H1 (cell line): ENCODE measurements around the gene C1orf21. TPM values are rescaled to one million over a fixed set of nuclear protein-coding genes. Genes with fewer than 3 reads are reported as not detected.

Source experiments
- CTCF ChIA-PET: fragments of 300-600 bp; sonication (Branson Sonifier 250); formaldehyde crosslinking; loops from one replicate; lab custom pipeline; 2021; ENCODE audit not compliant: partially characterized antibody; lab: Charles Lee
- POLR2A ChIA-PET: fragments of 300-600 bp; sonication (Branson Sonifier 250); formaldehyde crosslinking; loops from one replicate; lab custom pipeline; 2021; ENCODE audit warnings: inconsistent platforms; ENCODE audit not compliant: partially characterized antibody; lab: Charles Lee
- DNase-seq, 2 experiments: peaks; one replicate each; pipeline versions ENCODE4 v3.0.0 to v3.0.0-alpha.2; 2010 to 2022; ENCODE audit warnings: low spot score in 2 of 2, low read depth in 1 of 2, mixed read lengths in 1 of 2
- FAIRE-seq: peaks from 2 replicates; lab custom pipeline; 2011; peaks lifted over from hg19 to GRCh38; lab: Jason Lieb, UNC
- H2AFZ ChIP-seq: 2 replicates; pipeline ENCODE4 v1.8.1; 2012; ENCODE audit warnings: low read length, inconsistent platforms
- H2AK5ac ChIP-seq: 2 replicates; pipeline ENCODE4 v1.6.1; 2013; ENCODE audit warnings: low read depth, low read length
- H2BK120ac ChIP-seq: replicated peaks from 2 replicates; pipeline ENCODE3; 2013; ENCODE audit warnings: low read depth, low read length, inconsistent platforms
- H2BK12ac ChIP-seq: 2 replicates; pipeline ENCODE4 v1.6.1; 2013; ENCODE audit warnings: low read depth, low read length
- H2BK15ac ChIP-seq: 2 replicates; pipeline ENCODE4 v1.6.1; 2013; ENCODE audit warnings: low read length
- H2BK20ac ChIP-seq: 2 replicates; pipeline ENCODE4 v1.6.1; 2013; ENCODE audit warnings: low read length
- H2BK5ac ChIP-seq: 2 replicates; pipeline ENCODE4 v1.6.1; 2013; ENCODE audit warnings: low read depth, low read length
- H3K14ac ChIP-seq: 2 replicates; pipeline ENCODE4 v1.6.1; 2013; ENCODE audit warnings: inconsistent platforms; ENCODE audit not compliant: insufficient read length
- H3K18ac ChIP-seq: 2 replicates; pipeline ENCODE4 v1.6.1; 2013; ENCODE audit warnings: low read length; ENCODE audit errors: extremely low read depth
- H3K23ac ChIP-seq: 2 replicates; pipeline ENCODE4 v1.6.1; 2013; ENCODE audit warnings: inconsistent platforms; ENCODE audit not compliant: insufficient read length
- H3K23me2 ChIP-seq: 2 replicates; pipeline ENCODE4 v1.6.1; 2013; ENCODE audit warnings: low read depth, low read length
- H3K27ac ChIP-seq: 2 replicates; pipeline ENCODE4 v1.6.1; 2011; ENCODE audit warnings: low read depth, low read length, inconsistent platforms
- H3K27me3 ChIP-seq, 4 experiments: replicated peaks in 1 of 4; 1 replicate in 1 of 4; 2 replicates in 3 of 4; pipeline versions ENCODE4 v1.6.1 to v1.8.1; 2011 to 2013; ENCODE audit warnings: low read length in 3 of 4, mild to moderate bottlenecking in 3 of 4, inconsistent platforms in 2 of 4, mixed read lengths in 2 of 4, moderate library complexity in 1 of 4; ENCODE audit not compliant: control insufficient read depth in 3 of 4, insufficient read depth in 3 of 4; ENCODE audit errors: extremely low read depth in 1 of 4
- H3K36me3 ChIP-seq, 4 experiments: 2 replicates each; pipeline versions ENCODE4 v1.6.1 to v1.8.1; 2011 to 2013; ENCODE audit warnings: mild to moderate bottlenecking in 4 of 4, low read length in 3 of 4, moderate library complexity in 2 of 4, control low read depth in 1 of 4, inconsistent platforms in 1 of 4; ENCODE audit not compliant: insufficient read depth in 4 of 4, control insufficient read depth in 2 of 4
- H3K4ac ChIP-seq: replicated peaks from 2 replicates; pipeline ENCODE3; 2013; ENCODE audit warnings: low read length, low read depth, mixed read lengths, inconsistent platforms; ENCODE audit not compliant: insufficient read length
- H3K4me1 ChIP-seq, 4 experiments: replicated peaks in 1 of 4; 1 replicate in 1 of 4; 2 replicates in 3 of 4; pipeline versions ENCODE4 v1.6.1 to v1.8.1; 2011 to 2013; ENCODE audit warnings: low read length in 3 of 4, inconsistent platforms in 2 of 4, mixed read lengths in 1 of 4; ENCODE audit not compliant: insufficient read depth in 4 of 4, control insufficient read depth in 3 of 4
- H3K4me2 ChIP-seq, 2 experiments: 2 replicates each; pipeline versions ENCODE4 v1.6.1 to v1.8.1; 2011 to 2013; ENCODE audit warnings: low read depth in 2 of 2, low read length in 2 of 2, control low read depth in 1 of 2, inconsistent platforms in 1 of 2, mild to moderate bottlenecking in 1 of 2; ENCODE audit not compliant: insufficient read depth in 1 of 2
- H3K4me3 ChIP-seq, 4 experiments: fragments of 200-600, 300-600 bp in 1 of 4; sonication (generic), shearing (Covaris generic), sonication (Bioruptor Twin) in 1 of 4; 2 replicates each; pipeline versions ENCODE4 v1.5.1 to v1.8.1; 2011 to 2016; ENCODE audit warnings: low read length in 4 of 4, low read depth in 3 of 4, control low read depth in 2 of 4, inconsistent platforms in 2 of 4, mild to moderate bottlenecking in 2 of 4, mixed read lengths in 1 of 4, moderate library complexity in 1 of 4; ENCODE audit not compliant: insufficient read depth in 2 of 4; ENCODE audit errors: extremely low read depth in 1 of 4
- H3K56ac ChIP-seq: replicated peaks from 2 replicates; pipeline ENCODE3; 2013; ENCODE audit warnings: low read depth, mild to moderate bottlenecking, mixed read lengths, low read length, inconsistent platforms; ENCODE audit not compliant: insufficient read length
- H3K79me1 ChIP-seq: 2 replicates; pipeline ENCODE4 v1.6.1; 2013; ENCODE audit warnings: low read depth, low read length, control low read depth
- H3K79me2 ChIP-seq, 2 experiments: 2 replicates each; pipeline versions ENCODE4 v1.6.1 to v1.8.1; 2012 to 2013; ENCODE audit warnings: low read length in 2 of 2, mild to moderate bottlenecking in 2 of 2, inconsistent platforms in 1 of 2; ENCODE audit not compliant: insufficient read depth in 2 of 2, control insufficient read depth in 1 of 2
- H3K9ac ChIP-seq, 4 experiments: replicated peaks in 1 of 4; 1 replicate in 1 of 4; 2 replicates in 3 of 4; pipeline versions ENCODE4 v1.6.1 to v1.8.1; 2011 to 2013; ENCODE audit warnings: low read depth in 3 of 4, low read length in 3 of 4, control low read depth in 2 of 4, mild to moderate bottlenecking in 2 of 4, moderate library complexity in 2 of 4, inconsistent platforms in 1 of 4; ENCODE audit errors: extremely low read depth in 1 of 4
- H3K9me3 ChIP-seq, 2 experiments: 2 replicates each; pipeline versions ENCODE4 v1.6.1 to v1.8.1; 2012 to 2013; ENCODE audit warnings: mild to moderate bottlenecking in 2 of 2, moderate library complexity in 2 of 2, control low read depth in 1 of 2, inconsistent platforms in 1 of 2, low read depth in 1 of 2, low read length in 1 of 2, mixed read lengths in 1 of 2; ENCODE audit not compliant: insufficient read depth in 2 of 2
- H4K20me1 ChIP-seq, 2 experiments: replicated peaks in 1 of 2; 2 replicates each; pipeline versions ENCODE3 to v1.8.1; 2011 to 2013; ENCODE audit warnings: inconsistent platforms in 2 of 2, low read length in 2 of 2, mild to moderate bottlenecking in 1 of 2; ENCODE audit not compliant: insufficient read depth in 2 of 2, control insufficient read depth in 1 of 2
- H4K5ac ChIP-seq: 2 replicates; pipeline ENCODE4 v1.6.1; 2013; ENCODE audit warnings: low read length, low read depth, mixed read lengths, inconsistent platforms; ENCODE audit not compliant: insufficient read length
- H4K8ac ChIP-seq: 2 replicates; pipeline ENCODE4 v1.8.0; 2013; ENCODE audit warnings: mild to moderate bottlenecking, moderate library complexity, low read length, inconsistent platforms; ENCODE audit not compliant: insufficient read depth; ENCODE audit errors: extremely low read depth
- H4K91ac ChIP-seq: replicated peaks from 2 replicates; pipeline ENCODE3; 2013; ENCODE audit warnings: low read length, mixed read lengths, inconsistent platforms; ENCODE audit not compliant: insufficient read length
- ASH2L ChIP-seq: fragments of 200-600, 300-600 bp; sonication (generic); IDR thresholded peaks from one replicate; pipeline ENCODE4 v1.7.1; 2017; ENCODE audit warnings: low read length
- BCL11A ChIP-seq, 2 experiments: IDR thresholded peaks; one replicate each; pipeline ENCODE4 v1.6.1; 2011; ENCODE audit warnings: low read depth in 2 of 2, low read length in 2 of 2, mild to moderate bottlenecking in 2 of 2
- TEAD4 ChIP-seq: IDR thresholded peaks from 2 replicates; pipeline ENCODE4 v1.6.1; 2012; ENCODE audit warnings: low read depth, low read length, inconsistent platforms, mixed read lengths
- WGBS, 2 experiments: shearing (Covaris generic) in 1 of 2; methylation state at CpG; one replicate each; pipeline versions ENCODE4 v1.1.6 to v1.1.7; 2013 to 2015; ENCODE audit warnings: low lambda C conversion rate in 2 of 2, mixed read lengths in 2 of 2, inconsistent platforms in 1 of 2, low coverage in 1 of 2, missing lambda C conversion rate in 1 of 2; ENCODE audit not compliant: insufficient replicate concordance in 2 of 2, insufficient coverage in 1 of 2, insufficient read length in 1 of 2; ENCODE audit errors: extremely low coverage in 1 of 2, missing lambda C conversion rate in 1 of 2; 5-methylcytosine and 5-hydroxymethylcytosine counted together
- polyA plus RNA-seq, 7 experiments: library from polyadenylated mRNA; depleted of rRNA in 3 of 7; stranded (reverse) in 5 of 7; unstranded in 2 of 7; fragments of >200 nt in 5 of 7; fragments of 200-250 nt in 2 of 7; gene quantifications; 1 replicate in 5 of 7; 2 replicates in 1 of 7; 4 replicates in 1 of 7; pipeline versions ENCODE4 v1.2.1 to v1.2.3, GENCODE V29; 2011 to 2013; ENCODE audit warnings: missing spikeins in 2 of 7, mixed read lengths in 2 of 7
- total RNA-seq: library from RNA; stranded (reverse); fragmentation: NEBNext Ultra II Directional; extraction: Animal tissue kit (Norgen Biotek cat#: 25700); gene quantifications from 2 replicates; pipeline ENCODE4 v1.2.1, GENCODE V29; 2021

Gene C1orf21
- total and polyA plus RNA-seq, 2 of the 8 experiments (the other 6 are each of a cell fraction or from before 2014, with no cell fraction given): 16.6 to 51.0 TPM

DNA sequence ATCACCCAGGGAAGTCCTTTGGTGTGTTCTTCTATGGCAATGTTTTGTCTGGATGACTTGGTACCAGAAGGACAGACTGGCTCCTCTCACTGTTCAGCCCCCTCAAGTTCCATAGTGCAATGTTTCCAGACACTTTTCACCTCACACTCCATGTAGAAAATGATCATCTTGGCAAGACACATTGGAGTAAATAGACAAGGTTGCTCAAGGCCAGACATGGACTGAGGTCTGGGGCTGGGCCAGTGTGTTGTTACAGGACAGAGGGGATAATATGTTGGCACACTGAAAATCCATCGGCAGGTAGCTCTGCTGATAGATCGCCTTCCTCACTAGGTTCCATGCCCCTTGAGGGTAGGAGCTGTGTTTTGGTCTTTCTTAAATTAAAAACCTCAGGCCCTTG lies 51.5 kb downstream of the C1orf21 start:
- H3K79me2 ChIP-seq: peaks cover 0 to 81% of the 10 kb centered on the region in 2 experiments; a peak in 3 of 4 replicates

More for the DNA sequence above, 51.5 kb downstream of the C1orf21 start:
- no peak overlapping the region for H2BK12ac ChIP-seq
- no peak overlapping the region for H2AK5ac ChIP-seq
- no peak overlapping the region for H2BK120ac ChIP-seq
- H2BK5ac ChIP-seq: no peak overlapping the region
- no peak overlapping the region for H3K14ac ChIP-seq
- peaks cover 0 to 2% (median 0%) of the 10 kb centered on the region in 4 experiments; a peak in 1 of 8 replicates for H3K36me3 ChIP-seq
- H3K9ac ChIP-seq: no peak overlapping the region
- TF ChIP-seq ASH2L (no peak), BCL11A (IDR thresholded peaks at IDR 0.05; ENCODE audit: low read depth in 2 of 2, low read length in 2 of 2) (no peak), TEAD4 (no peak)
- CTCF ChIA-PET: interaction anchor here (0.6 kb wide), 1 partner anchor 8 kb away, joined by 3 read pairs; no protein-coding TSS in a partner anchor
- no peak overlapping the region for H2BK15ac ChIP-seq
- H3K4me3 ChIP-seq: no peak overlapping the region
- no peak overlapping the region for H3K4me2 ChIP-seq
- H3K27me3 ChIP-seq: no peaks in the 10 kb centered on the region
- H3K23me2 ChIP-seq: no peaks in the 10 kb centered on the region; the same call in 1 of the 2 replicates
- no peak overlapping the region for H3K23ac ChIP-seq
- DNase-seq: no peak
- H3K79me1 ChIP-seq: peaks cover 9% of the 10 kb centered on the region
- no peak overlapping the region for H2BK20ac ChIP-seq
- no peak overlapping the region for H2AFZ ChIP-seq
- H3K18ac ChIP-seq: no peak overlapping the region
- H4K91ac ChIP-seq: no peak overlapping the region
- no peak overlapping the region for H3K4ac ChIP-seq
- WGBS, 2 experiments: 89% methylated on average over 2 of the region's 2 CpGs; no CpG with 5 or more reads in 1 of the 2 experiments
- H4K20me1 ChIP-seq: peaks cover 0 to 2% of the 10 kb centered on the region in 2 experiments
- H4K5ac ChIP-seq: no peak overlapping the region
- no peaks in the 10 kb centered on the region; a peak in 1 of 4 replicates for H3K9me3 ChIP-seq
- no peak overlapping the region for H4K8ac ChIP-seq
- H3K56ac ChIP-seq: no peak overlapping the region
- no peak for FAIRE-seq
- POLR2A ChIA-PET: no interaction called here
- peaks cover 0 to 2% (median 0%) of the 10 kb centered on the region in 4 experiments; a peak in 2 of 7 replicates for H3K4me1 ChIP-seq
- H3K27ac ChIP-seq: no peak overlapping the region
